Progenitor cell of endocrine pancreas (in vitro differentiated cells): ENCODE measurements around the gene NES. TPM values are rescaled to one million over a fixed set of nuclear protein-coding genes. Genes with fewer than 3 reads are reported as not detected.

Experiments
- DNase-seq: peaks from one replicate; pipeline ENCODE4 v3.0.0; 2021; ENCODE audit warnings: low spot score; ENCODE audit not compliant: unreplicated experiment
- H3K27ac Mint-ChIP-seq: 2 replicates; pipeline ENCODE4 v1.8.0; 2021; ENCODE audit warnings: mild to moderate bottlenecking, moderate library complexity, mixed read lengths
- H3K27me3 Mint-ChIP-seq: 2 replicates; pipeline ENCODE4 v1.8.0; 2021; ENCODE audit warnings: mixed read lengths
- H3K36me3 Mint-ChIP-seq: 2 replicates; pipeline ENCODE4 v1.8.0; 2022; ENCODE audit warnings: mixed read lengths; ENCODE audit not compliant: insufficient read depth
- H3K4me1 Mint-ChIP-seq: 2 replicates; pipeline ENCODE4 v1.8.0; 2021; ENCODE audit warnings: low read depth, mixed read lengths
- H3K4me3 Mint-ChIP-seq: 2 replicates; pipeline ENCODE4 v1.8.0; 2021; ENCODE audit warnings: low read depth, mild to moderate bottlenecking, moderate library complexity, mixed read lengths
- H3K9me3 Mint-ChIP-seq: 2 replicates; pipeline ENCODE4 v1.8.0; 2021; ENCODE audit warnings: low read depth, mixed read lengths
- total RNA-seq: library from RNA; stranded (reverse); gene quantifications from 2 replicates; pipeline ENCODE4 v1.2.1, GENCODE V29; 2021
- TF ChIP-seq, protein P1 (sequence below): fragments of 200-600 bp; sonication (generic); IDR thresholded peaks from one replicate; pipeline ENCODE4 v1.5.0; 2021; ENCODE audit warnings: antibody characterized with exemption, mild to moderate bottlenecking; ENCODE audit not compliant: unreplicated experiment

The NES gene
- total RNA-seq, 1 donor from 2014 or later, result 33.9 TPM

DNA sequence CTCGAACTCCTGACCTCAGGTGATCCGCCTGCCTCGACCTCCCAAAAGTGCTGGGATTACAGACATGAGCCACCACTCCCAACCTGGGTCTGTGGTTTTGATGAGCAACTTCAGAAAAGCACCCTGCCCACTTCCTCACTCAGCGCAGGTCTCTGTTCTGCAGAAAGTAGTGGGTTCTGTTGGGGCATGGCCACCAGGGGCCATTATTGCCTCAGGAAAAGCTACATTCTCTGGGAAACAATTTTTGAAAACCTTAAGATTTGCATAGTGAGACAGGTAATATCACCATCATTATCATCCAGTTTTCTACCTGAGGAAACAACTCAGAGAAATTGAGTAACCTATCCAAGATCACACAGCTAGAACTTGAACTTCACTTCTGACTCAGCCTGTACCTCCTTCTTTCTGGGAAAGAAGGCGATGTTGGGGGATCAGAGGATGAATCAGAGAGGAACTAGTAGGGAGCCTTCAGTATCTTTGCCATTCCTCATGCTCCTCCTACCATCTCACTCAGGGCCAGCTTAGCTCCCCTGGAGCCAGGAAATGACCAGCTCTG, 7.1 kb upstream of the NES start:
- H3K27me3 Mint-ChIP-seq, result peaks cover 41% of the 10 kb centered on the region
- H3K4me1 Mint-ChIP-seq, result peaks cover 4% of the 10 kb centered on the region
- no peaks in the 10 kb centered on the region for H3K9me3 Mint-ChIP-seq
- no peak overlapping the region for H3K4me3 Mint-ChIP-seq
- TF ChIP-seq, protein P1, sequence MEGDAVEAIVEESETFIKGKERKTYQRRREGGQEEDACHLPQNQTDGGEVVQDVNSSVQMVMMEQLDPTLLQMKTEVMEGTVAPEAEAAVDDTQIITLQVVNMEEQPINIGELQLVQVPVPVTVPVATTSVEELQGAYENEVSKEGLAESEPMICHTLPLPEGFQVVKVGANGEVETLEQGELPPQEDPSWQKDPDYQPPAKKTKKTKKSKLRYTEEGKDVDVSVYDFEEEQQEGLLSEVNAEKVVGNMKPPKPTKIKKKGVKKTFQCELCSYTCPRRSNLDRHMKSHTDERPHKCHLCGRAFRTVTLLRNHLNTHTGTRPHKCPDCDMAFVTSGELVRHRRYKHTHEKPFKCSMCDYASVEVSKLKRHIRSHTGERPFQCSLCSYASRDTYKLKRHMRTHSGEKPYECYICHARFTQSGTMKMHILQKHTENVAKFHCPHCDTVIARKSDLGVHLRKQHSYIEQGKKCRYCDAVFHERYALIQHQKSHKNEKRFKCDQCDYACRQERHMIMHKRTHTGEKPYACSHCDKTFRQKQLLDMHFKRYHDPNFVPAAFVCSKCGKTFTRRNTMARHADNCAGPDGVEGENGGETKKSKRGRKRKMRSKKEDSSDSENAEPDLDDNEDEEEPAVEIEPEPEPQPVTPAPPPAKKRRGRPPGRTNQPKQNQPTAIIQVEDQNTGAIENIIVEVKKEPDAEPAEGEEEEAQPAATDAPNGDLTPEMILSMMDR, result no peak
- no peak overlapping the region for H3K27ac Mint-ChIP-seq
- H3K36me3 Mint-ChIP-seq, result no peaks in the 10 kb centered on the region
- no peak for DNase-seq

DNA sequence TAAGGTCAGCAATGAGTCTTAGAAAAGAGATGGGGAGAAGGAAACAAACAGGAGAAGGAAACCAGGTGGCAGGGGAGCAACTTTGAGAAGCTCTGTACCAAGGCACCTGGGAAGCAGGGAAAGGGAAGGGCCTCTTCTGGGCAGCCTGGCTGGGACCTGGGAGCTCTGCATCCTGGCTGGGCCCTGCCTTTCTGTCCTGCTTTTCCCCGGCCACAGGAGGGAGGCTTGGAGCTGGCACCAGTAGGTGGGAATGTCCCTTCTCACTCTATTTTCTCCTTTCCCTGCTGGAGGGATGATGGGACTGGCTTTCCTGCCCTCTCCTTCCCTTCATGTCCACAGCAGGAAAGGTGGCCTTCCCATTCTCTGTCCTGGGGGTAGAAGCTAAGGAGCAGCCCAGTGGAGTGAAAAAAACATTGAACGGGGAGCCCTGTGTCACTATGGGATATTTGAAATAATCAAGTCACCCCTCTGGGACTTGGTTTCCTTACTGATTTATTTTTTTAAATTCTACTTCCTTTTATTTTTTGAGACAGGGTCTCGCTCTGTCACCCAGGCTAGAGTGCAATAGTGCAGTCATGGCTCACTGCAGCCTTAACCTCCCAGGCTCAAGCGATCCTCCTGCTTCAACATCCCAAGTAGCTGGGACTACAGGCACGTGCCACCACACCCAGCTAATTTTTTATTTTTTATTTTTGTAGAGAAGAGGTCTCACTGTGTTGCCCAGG, 5.1 kb upstream of the NES start:
- DNase-seq, result no peak
- no peaks in the 10 kb centered on the region for H3K36me3 Mint-ChIP-seq

DNA sequence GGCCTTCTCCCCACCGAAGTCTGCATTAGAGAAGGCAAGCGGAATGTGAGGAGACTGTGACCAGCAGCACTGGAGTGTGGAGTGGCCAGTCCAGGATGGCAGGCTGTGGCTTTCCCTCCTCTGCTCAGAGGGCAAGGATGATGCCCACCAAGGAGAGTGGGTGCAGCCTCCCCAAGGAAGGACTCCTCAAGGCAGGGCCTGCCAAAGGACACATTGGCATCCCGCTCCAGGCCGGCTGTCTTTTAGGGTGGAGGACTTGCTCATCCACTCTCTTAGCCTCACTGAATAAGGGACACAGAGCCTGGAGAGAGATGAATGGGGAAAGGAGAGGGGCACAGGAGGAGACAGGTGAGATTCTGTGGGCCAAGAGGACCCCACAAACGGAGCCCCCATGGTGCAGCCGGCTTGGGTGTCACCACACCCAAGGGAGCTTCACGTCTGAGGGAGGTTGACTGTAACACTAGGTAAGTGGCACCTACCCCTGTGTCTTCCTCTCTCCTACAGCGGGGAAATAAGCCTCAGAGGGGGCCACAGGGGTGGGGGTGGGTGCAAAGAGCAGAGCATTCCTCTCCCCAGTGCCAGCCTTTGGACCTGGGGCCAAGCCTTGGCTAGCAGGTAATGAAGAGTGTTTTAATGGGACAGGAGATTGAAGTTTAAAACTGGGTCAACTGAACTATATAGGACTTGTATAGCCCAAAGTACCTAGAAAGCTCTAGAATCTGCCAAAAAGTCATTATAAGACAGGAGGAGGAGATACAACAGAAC, 4.2 kb upstream of the NES start:
- TF ChIP-seq, protein P1, result no peak
- Mint-ChIP-seq H3K36me3 (no peaks in the 10 kb centered on the region), H3K4me1 (peaks cover 2% of the 10 kb centered on the region), H3K9me3 (no peaks in the 10 kb centered on the region), H3K27me3 (peaks cover 60% of the 10 kb centered on the region), H3K4me3 (no peak overlapping the region), H3K27ac (no peak overlapping the region)
- no peak for DNase-seq

More for the DNA sequence above, 5.1 kb upstream of the NES start:
- TF ChIP-seq, protein P1, result peak; percentile 23
- peaks cover 2% of the 10 kb centered on the region for H3K4me1 Mint-ChIP-seq
- no peak overlapping the region for H3K4me3 Mint-ChIP-seq
- peaks cover 56% of the 10 kb centered on the region for H3K27me3 Mint-ChIP-seq
- no peaks in the 10 kb centered on the region for H3K9me3 Mint-ChIP-seq
- H3K27ac Mint-ChIP-seq, result no peak overlapping the region

DNA sequence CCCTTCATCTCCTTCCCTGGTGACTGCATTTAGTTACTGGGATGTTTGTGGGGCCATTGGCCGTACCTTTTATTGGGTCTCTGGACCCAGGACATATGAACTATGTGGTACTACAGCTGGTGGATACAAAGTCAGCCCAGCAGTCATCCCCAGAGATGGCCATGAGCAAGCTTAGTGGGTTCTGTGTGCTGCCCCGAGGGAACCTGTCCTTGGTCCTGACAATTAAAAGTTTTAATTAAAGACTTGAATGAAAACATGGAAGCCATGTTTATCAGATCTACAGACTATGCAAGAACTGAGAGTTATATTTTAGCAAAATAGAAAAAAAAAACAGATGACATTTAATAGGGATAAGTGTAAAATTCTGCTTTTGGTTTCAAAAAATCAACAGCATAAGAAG, 2.8 kb upstream of the NES start:
- Mint-ChIP-seq H3K4me1 (peaks cover 6% of the 10 kb centered on the region), H3K4me3 (no peak overlapping the region), H3K27me3 (peaks cover 71% of the 10 kb centered on the region), H3K9me3 (no peaks in the 10 kb centered on the region), H3K36me3 (no peaks in the 10 kb centered on the region), H3K27ac (no peak overlapping the region)
- DNase-seq, result no peak
- TF ChIP-seq, protein P1, result no peak
